GM18873 (cell line): Measurements from ENCODE around the gene TRAF3IP3.

Experiments used
- ATAC-seq: cut with Tn5 transposase; IDR thresholded peaks from one replicate; pipeline ENCODE4 v1.9.1; 2021; ENCODE audit warnings: mild to moderate bottlenecking, moderate library complexity, moderate number of reproducible peaks; ENCODE audit not compliant: unreplicated experiment, low FRiP score

Gene TRAF3IP3

GRCh38 chr1:209736490-209737117, 19.2 kb upstream of the TRAF3IP3 start:
- no peak for ATAC-seq

GRCh38 chr1:209737118-209737505, 18.7 kb upstream of the TRAF3IP3 start:
- no peak for ATAC-seq

GRCh38 chr1:209738270-209738669, 17.6 kb upstream of the TRAF3IP3 start:
- no peak for ATAC-seq

GRCh38 chr1:209741193-209741592, 14.7 kb upstream of the TRAF3IP3 start:
- ATAC-seq: no peak

- ATAC-seq: no peak
Measured at GRCh38 chr1:209741889-209742288, 14.0 kb upstream of the TRAF3IP3 start.

GRCh38 chr1:209742409-209743144, 13.3 kb upstream of the TRAF3IP3 start:
- no peak for ATAC-seq

- no peak for ATAC-seq
Measured at GRCh38 chr1:209743145-209743482, 12.7 kb upstream of the TRAF3IP3 start.

GRCh38 chr1:209746451-209747165, 9.2 kb upstream of the TRAF3IP3 start:
- no peak for ATAC-seq

- ATAC-seq: peak; percentile 74
Measured at GRCh38 chr1:209747580-209748262, 8.1 kb upstream of the TRAF3IP3 start.

GRCh38 chr1:209748620-209749019, 7.2 kb upstream of the TRAF3IP3 start:
- ATAC-seq: no peak

- no peak for ATAC-seq
Measured at GRCh38 chr1:209749205-209749604, 6.6 kb upstream of the TRAF3IP3 start.

GRCh38 chr1:209749670-209750323, 6.1 kb upstream of the TRAF3IP3 start:
- no peak for ATAC-seq

- ATAC-seq: peak; percentile 42
Measured at GRCh38 chr1:209751627-209752231, 4.1 kb upstream of the TRAF3IP3 start.

- ATAC-seq: no peak
Measured at GRCh38 chr1:209752890-209753289, 3.0 kb upstream of the TRAF3IP3 start.

GRCh38 chr1:209755256-209755655, 597 bp upstream of the TRAF3IP3 start:
- ATAC-seq: no peak

- no peak for ATAC-seq
Measured at GRCh38 chr1:209756615-209757445, 977 bp downstream of the TRAF3IP3 start.

- no peak for ATAC-seq
Measured at GRCh38 chr1:209758400-209758799, 2.5 kb downstream of the TRAF3IP3 start.

GRCh38 chr1:209759829-209760359, 4.0 kb downstream of the TRAF3IP3 start:
- ATAC-seq: no peak

GRCh38 chr1:209761011-209761635, 5.3 kb downstream of the TRAF3IP3 start:
- no peak for ATAC-seq
